OCI-LY7 (cell line): Measurements from ENCODE around the gene KRT76.

Experiments used
- CTCF ChIP-seq: fragments of 200-600 bp; sonication (generic); conservative IDR thresholded peaks from 2 replicates; pipeline ENCODE4 v1.5.1; 2014; ENCODE audit warnings: mild to moderate bottlenecking, antibody characterized with exemption, low read length, moderate library complexity, mixed read lengths
- EZH2phosphoT487 ChIP-seq: fragments of 200-600 bp; sonication (generic); IDR thresholded peaks from 2 replicates; pipeline ENCODE4 v1.6.1; 2018; ENCODE audit warnings: low read depth, borderline replicate concordance, mild to moderate bottlenecking, mixed run types, antibody characterized with exemption, low read length, moderate library complexity, mixed read lengths

GRCh38 chr12:52809166-52809565 is 32.0 kb upstream of the KRT76 start:
- TF ChIP-seq CTCF (no peak), EZH2phosphoT487 (no peak)
